ENCODE measurements around the gene CTSW.

The CTSW gene

DNA sequence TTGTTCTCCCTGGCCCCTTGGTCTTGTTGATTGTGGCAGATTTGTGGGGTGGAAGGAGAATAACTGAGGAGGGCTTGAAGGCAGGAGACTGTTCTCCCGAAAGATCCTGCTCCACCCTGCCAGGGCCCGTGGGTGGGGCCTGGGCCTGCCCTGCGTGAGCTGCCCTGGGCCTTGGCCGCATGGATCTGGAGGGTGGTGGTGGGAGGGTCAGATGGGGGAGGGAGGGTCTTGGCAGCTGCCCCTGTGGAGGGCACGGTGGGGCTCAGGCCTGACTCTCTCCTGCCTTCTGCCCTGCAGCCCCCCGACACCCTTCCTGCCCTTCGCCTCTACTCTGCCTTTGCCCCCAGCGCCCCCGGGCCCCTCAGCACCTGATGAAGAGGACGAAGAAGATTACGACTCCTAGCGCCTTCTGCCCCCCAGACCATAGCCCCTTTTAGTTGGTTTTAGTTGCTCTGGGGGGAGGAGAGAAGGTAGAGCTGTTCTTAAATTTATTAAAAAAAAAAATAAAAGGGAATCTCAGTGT is 41.5 kb downstream of the CTSW start:
- ATAC-seq, result no peak
- TF ChIP-seq, protein P1, sequence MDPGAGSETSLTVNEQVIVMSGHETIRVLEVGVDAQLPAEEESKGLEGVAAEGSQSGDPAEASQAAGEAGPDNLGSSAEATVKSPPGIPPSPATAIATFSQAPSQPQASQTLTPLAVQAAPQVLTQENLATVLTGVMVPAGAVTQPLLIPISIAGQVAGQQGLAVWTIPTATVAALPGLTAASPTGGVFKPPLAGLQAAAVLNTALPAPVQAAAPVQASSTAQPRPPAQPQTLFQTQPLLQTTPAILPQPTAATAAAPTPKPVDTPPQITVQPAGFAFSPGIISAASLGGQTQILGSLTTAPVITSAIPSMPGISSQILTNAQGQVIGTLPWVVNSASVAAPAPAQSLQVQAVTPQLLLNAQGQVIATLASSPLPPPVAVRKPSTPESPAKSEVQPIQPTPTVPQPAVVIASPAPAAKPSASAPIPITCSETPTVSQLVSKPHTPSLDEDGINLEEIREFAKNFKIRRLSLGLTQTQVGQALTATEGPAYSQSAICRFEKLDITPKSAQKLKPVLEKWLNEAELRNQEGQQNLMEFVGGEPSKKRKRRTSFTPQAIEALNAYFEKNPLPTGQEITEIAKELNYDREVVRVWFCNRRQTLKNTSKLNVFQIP (CRISPR knock-in tag; IDR thresholded peaks at IDR 0.05; ENCODE audit: borderline replicate concordance, low read depth), result no peak
- TF ChIP-seq ZNF565 (CRISPR knock-in tag; conservative IDR thresholded peaks at IDR 0.05; ENCODE audit: low read depth) (no peak), TCF4 (CRISPR knock-in tag; IDR thresholded peaks at IDR 0.05; ENCODE audit: borderline replicate concordance) (no peak), ISL1 (CRISPR knock-in tag; IDR thresholded peaks at IDR 0.05) (no peak)

DNA sequence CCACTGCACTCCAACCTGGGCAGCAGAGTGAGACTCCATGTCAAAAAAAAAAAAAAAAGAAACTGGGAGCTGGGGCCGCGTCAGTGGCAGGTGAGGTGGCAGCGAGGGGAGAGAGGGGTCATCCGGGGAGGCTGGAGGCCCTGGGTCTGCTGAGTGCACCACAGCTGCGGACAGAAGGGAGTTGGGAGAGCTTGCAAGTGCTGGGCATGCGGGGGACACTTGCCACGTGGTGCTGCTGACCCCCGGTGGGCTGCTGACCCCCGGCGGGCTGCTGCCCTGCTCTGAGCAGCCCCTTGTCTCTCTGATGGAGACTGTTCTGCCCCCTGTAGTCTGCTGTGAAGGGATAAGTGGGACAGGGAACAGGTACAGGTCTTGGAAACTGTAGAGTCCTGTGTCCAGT is 42.2 kb downstream of the CTSW start:
- ATAC-seq, result no peak
- no peak for TF ChIP-seq ZFP3 (CRISPR knock-in tag; IDR thresholded peaks at IDR 0.05)
- no peak for TF ChIP-seq GLIS3 (CRISPR knock-in tag; IDR thresholded peaks at IDR 0.05)
- no peak for TF ChIP-seq BACH2 (CRISPR knock-in tag; IDR thresholded peaks at IDR 0.05; ENCODE audit: borderline replicate concordance)
- no peak for TF ChIP-seq ARNTL (CRISPR knock-in tag; IDR thresholded peaks at IDR 0.05; ENCODE audit: borderline replicate concordance, low read depth)
- TF ChIP-seq ISL1 (CRISPR knock-in tag; IDR thresholded peaks at IDR 0.05), result no peak

- ATAC-seq, result no peak
- TF ChIP-seq ISL1 (CRISPR knock-in tag; IDR thresholded peaks at IDR 0.05) (no peak), CSRNP3 (CRISPR knock-in tag; IDR thresholded peaks at IDR 0.05) (no peak), GLIS3 (CRISPR knock-in tag; IDR thresholded peaks at IDR 0.05) (no peak), CREB5 (CRISPR knock-in tag; IDR thresholded peaks at IDR 0.05; ENCODE audit: low read depth) (no peak), TSHZ2 (CRISPR knock-in tag; IDR thresholded peaks at IDR 0.05) (no peak), OSR1 (CRISPR knock-in tag; IDR thresholded peaks at IDR 0.05) (no peak), ZC3H10 (CRISPR knock-in tag; IDR thresholded peaks at IDR 0.05) (no peak), RARB (CRISPR knock-in tag; IDR thresholded peaks at IDR 0.05) (no peak), ESRRG (CRISPR knock-in tag; IDR thresholded peaks at IDR 0.05) (no peak)
- TF ChIP-seq, protein P1 (CRISPR knock-in tag; IDR thresholded peaks at IDR 0.05; ENCODE audit: borderline replicate concordance, low read depth), result no peak
Observed at GRCh38 chr11:65922565-65922964, 42.9 kb downstream of the CTSW start.

DNA sequence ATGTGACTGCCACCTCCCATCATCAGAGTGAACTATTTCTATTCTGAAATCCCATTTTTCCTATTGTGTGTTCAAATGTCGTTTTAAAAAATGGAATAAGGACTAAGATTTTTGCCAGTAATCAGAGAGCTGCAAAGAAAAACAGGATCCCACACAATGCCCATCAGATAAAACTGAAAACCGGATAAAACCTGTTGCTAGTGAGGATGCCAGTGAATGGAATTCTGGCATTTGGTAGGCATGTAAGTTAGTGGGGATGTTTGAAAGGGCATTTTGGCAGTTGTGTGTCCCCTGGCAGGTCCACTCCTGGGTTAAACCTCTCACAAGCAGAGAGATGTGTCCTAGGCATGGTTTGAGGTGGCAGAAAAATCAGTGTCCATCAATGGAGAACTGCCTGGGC is 45.8 kb downstream of the CTSW start:
- TF ChIP-seq ESRRG (CRISPR knock-in tag; IDR thresholded peaks at IDR 0.05) (no peak), PATZ1 (CRISPR knock-in tag; IDR thresholded peaks at IDR 0.05; ENCODE audit: borderline replicate concordance) (no peak), ZNF70 (CRISPR knock-in tag; IDR thresholded peaks at IDR 0.05) (no peak), ZNF8 (CRISPR knock-in tag; IDR thresholded peaks at IDR 0.05) (no peak), BACH2 (CRISPR knock-in tag; IDR thresholded peaks at IDR 0.05; ENCODE audit: borderline replicate concordance) (no peak), OSR1 (CRISPR knock-in tag; IDR thresholded peaks at IDR 0.05) (no peak), ZNF565 (CRISPR knock-in tag; conservative IDR thresholded peaks at IDR 0.05; ENCODE audit: low read depth) (no peak), PPARA (CRISPR knock-in tag; IDR thresholded peaks at IDR 0.05; ENCODE audit: borderline replicate concordance) (no peak)
- peak; percentile 31; the same call in 2 of the 3 replicates for ATAC-seq

All from SK-N-SH treated with all-trans-retinoic acid at 6 μM for 48 hours (cell line).